ENCODE measurements around the gene ADAMTS14.

GRCh38 chr10:70692043-70692603, 19.8 kb downstream of the ADAMTS14 start:
- TF ChIP-seq CTCF (IDR thresholded peaks at IDR 0.05) (no peak), POLR2A (IDR thresholded peaks at IDR 0.05) (no peak)

All from tibial nerve (tissue), 3 donors.